ENCODE measurements around the gene CD63.

CD63 gene

DNA sequence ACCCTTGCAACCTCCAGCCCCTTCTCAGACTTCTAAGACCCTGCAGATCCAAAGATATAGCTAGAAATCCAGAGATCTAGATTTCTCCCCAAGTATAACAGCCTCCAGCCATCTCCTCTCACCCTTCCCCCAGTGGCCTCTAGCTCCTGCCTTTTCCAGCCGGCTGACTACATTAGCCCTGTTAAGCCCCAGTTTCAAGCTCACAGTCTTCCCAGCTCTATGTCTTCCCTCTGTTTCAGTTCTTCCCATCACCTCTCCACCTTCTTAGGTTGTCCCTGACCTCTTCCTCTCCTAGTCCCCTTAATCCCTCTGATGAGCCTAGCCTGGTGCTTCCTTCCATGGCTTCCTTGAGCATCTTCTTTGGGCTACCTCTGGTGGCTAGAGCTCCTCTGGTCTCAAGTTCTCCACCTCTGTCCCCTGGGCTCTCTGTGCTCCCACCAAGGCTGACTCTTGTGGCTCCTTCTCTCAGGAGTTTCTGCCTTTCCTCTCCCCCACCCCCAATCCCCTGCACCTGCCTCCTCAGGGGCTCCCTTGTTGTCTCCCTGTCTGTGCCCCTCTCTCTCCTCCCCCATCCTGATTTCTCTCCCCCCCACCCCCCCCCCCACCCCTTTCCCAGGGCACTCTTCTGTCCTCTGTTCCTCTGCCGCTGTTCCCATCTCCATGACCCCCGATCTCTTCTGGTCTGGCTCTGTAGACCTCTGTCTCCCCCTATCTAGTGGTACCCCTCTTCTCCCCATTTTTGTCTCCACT lies 13.3 kb upstream of the CD63 start:
- no peak for DNase-seq (ENCODE audit: extremely low spot score, insufficient read length, low read depth)
- no peak for FAIRE-seq

GRCh38 chr12:55739025-55739378 lies 10.2 kb upstream of the CD63 start:
- FAIRE-seq, result no peak
- no peak for DNase-seq (ENCODE audit: extremely low spot score, insufficient read length, low read depth)

DNA sequence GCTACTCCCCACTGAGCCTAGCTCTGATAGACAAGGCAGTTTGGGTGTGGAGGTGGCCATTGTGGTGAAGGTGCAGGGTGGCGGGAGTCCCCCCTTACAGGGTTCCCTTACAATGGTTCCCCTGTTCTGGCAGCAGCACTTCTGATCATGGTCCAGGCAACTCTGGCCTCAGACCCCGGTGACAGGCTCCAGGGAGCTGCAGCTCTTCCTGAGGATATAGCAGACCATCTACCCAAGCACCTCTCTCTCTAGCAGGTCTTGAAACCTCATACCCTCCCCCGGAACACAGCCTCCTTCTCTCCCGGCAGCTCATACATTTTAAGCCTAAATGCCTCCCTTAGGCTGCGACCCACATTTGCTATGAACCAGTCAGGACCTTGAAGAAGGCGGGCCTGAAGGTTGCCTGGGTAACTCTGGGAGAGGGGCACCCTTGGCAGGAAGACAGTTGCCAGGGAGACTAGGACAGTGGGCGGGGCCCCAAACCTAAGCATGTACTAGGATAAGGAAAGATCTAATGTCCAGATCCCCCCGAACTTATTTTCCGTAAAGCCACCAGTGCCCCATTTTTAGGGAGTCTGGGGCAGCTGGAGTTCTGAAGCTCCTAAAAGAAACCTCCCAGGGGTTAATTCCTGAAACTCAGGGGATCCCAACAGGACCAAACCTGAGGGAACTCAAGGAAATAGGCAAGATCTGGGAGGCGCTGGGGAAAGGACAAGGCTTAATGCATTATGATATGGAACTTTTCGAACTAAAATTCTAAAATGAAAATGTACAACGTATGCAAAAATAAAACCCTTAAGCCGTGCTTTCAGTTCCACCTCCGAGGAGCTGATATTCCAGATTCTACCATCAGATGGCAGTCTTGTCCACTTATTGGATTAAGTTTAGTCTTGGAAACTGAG lies 9.6 kb upstream of the CD63 start:
- FAIRE-seq (peak; percentile 93), DNase-seq (ENCODE audit: extremely low spot score, insufficient read length, low read depth) (no peak)

DNA sequence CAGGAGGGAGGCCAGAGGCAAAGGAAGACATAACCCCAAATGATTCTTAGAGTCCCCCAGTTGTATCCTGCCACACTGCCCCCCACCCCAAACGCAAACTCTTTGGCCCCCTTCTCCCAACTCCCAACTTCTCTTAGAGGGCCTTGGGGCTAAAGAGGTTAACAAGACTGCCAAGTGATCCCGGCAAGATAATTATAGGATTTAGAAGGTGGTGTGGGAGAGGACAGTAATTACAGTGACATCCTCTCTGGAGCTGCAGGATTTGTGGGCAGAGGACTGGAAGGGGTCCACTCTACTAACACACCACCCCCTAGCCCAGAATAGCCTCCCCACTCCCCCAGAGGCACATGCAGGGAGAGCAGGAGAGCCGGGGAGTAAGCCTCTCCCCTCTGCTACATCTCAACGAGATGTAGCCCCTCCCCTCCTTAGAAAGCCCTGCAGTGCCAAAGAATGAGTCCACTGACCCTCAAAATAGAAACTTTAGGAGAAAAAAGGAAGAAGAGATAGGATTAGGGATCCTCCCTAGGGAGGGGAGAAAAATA lies 8.8 kb upstream of the CD63 start:
- no peak for DNase-seq (ENCODE audit: extremely low spot score, insufficient read length, low read depth)
- no peak for FAIRE-seq

GRCh38 chr12:55736780-55737580 lies 8.2 kb upstream of the CD63 start:
- DNase-seq (ENCODE audit: extremely low spot score, insufficient read length, low read depth) (no peak), FAIRE-seq (peak; percentile 81)

DNA sequence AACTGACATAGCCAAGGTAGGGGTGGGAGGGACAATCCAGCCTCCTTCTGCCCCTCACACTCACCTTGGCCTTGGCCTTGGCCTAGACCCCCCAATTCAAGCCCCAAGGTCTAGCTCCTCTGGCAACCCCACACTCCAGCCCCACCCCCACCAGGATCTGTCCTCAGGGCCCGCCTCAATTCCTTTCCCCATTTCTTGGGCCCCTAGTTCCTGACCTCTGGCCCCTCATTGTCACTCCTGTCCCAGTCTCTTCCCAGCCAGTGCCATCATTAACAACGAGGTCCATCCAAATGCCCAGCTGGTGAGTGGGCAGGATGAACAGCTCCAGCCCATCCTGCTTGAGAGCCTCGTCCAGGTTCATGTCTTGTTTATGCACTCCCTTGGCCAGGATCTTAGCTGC lies 7.3 kb upstream of the CD63 start:
- FAIRE-seq (no peak), DNase-seq (ENCODE audit: extremely low spot score, insufficient read length, low read depth) (no peak)

- DNase-seq (ENCODE audit: extremely low spot score, insufficient read length, low read depth) (no peak), FAIRE-seq (no peak)
Measured at GRCh38 chr12:55734595-55734994, 5.8 kb upstream of the CD63 start.

DNA sequence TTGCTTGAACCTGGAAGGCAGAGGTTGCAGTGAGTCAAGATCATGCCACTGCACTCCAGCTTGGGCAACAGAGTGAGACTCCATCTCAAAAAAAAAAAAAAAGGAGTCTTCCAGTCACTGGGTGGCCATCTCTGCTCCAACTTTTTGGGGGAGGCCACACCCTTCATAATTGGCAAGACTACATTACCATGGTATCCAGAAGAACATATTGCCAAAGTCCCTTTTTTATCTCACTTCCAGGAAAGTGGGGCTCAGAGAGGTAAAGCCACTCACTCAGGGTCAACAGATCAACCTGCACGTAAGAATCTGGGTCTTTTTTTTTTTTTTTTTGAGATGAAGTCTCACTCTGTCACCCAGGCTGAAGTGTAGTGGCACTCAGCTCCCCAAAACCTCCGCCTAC lies 5.0 kb upstream of the CD63 start:
- FAIRE-seq, result no peak
- DNase-seq (ENCODE audit: extremely low spot score, insufficient read length, low read depth), result no peak

- no peak for FAIRE-seq
Measured at GRCh38 chr12:55733021-55733555, 4.3 kb upstream of the CD63 start.

GRCh38 chr12:55732288-55732687 lies 3.5 kb upstream of the CD63 start:
- no peak for FAIRE-seq
- no peak for DNase-seq (ENCODE audit: extremely low spot score, insufficient read length, low read depth)

More at GRCh38 chr12:55733021-55733555, 4.3 kb upstream of the CD63 start:
- DNase-seq (ENCODE audit: extremely low spot score, insufficient read length, low read depth), result no peak

DNA sequence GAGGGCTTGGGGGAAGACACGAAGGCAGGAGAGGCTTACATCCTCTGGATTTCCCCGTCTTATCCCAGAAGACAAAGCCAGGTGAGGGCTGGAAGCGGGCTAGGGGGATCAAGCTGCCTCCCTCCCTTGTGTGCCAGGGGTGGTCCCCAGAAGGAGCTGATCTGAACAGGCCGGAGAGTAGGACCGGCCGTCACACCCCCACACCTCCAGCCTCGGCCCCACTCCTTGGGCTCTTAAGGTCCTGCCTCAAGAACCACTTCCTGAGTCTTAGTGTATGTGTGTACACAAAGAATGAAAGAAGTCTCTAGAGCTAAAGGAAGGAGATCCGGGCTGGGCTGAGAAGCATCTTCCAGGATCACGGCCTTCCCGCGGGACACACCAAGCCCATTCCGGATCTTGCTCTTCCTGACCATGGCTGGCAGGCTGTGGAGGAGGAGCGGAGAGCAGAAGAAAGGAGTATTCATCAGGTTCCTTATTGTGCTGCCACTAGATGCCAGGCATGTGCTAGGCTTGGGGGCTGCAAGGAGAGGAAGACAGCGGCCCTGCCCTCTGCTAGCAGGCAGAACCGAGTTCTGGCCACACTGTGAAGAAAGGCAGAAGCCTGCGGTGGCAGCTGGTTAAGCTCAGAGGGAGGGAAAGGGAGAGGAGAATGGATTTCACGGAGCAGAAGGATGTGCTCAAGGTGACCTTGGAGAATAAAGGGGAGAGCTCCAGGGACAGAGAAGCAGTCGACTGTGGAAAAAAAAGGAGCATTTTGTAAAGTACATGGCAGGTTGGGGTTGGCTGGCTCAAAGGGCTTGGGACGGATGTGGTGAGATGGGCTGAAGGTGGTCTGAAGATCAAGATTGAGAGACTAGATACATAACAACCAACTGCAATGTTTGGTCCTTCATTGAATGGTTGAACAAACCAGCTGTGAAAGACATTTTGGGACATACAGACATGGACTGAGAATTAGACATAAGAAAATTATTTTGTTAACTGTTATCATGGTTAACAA lies 1.3 kb upstream of the CD63 start:
- DNase-seq (ENCODE audit: extremely low spot score, insufficient read length, low read depth), result no peak
- FAIRE-seq, result no peak

DNA sequence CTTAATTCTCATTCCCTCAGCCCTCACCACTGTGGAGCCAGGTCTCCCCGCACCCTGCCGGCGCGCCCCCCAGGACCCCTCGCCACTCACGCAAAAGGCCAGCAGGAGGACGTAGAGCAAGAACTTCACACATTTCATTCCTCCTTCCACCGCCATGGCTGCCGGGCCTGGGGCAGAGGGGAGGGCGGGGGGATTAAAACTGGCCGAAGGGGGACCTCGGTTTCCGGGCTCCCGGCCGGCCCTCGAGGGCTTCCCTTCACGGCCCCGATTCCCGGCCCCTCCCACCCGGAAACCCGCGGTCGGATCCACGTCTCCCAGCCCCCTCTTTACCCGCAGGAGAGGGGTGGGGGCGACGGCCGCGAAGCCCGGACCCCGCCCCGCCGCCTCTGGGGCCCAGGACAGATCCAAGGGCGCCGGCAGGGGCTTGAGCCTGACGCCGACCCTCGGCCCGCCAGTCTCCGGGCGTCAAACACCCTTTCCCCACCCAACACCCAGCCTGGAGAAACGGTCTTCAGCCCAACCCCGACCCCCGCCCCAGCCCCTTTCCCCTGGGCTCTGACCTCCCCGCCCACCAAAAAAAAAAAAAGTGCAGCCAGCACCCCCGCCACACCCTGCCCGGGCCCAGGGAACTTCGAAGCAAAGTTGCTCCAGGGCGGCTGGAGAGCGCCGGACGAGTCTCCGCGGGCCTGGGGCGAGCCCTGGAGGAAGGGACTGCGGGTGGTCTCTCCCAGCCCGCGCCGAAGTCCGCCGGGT lies 447 bp downstream of the CD63 start:
- FAIRE-seq (no peak), DNase-seq (ENCODE audit: extremely low spot score, insufficient read length, low read depth) (no peak)

DNA sequence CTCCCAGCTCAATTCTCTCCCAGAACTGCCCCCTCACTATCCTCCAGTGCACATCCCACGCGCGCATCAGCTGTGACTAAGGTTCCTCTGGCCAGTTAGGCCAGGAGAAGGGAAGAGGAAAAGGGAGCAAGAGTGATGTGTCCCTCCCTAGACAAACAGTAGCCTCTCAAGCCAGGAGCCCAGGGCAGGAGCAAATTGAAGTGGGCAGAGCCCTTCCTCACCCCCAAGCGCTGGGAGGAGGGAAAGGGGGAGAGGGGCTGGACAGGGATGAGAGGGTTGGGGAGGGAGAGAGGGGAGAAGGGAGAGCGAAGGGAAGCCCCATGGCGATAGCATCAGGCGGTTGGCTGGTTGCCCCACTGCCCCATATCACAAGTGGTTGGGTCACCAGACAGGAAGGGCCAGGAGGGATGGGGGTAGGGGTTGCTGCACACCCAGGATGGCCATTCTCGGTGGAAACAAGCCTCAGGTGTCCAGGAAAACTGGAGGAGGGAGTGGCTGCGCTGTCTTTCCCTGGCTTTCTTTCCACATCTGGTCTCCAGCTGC lies 1.1 kb downstream of the CD63 start:
- FAIRE-seq, result no peak
- DNase-seq (ENCODE audit: extremely low spot score, insufficient read length, low read depth), result no peak

DNA sequence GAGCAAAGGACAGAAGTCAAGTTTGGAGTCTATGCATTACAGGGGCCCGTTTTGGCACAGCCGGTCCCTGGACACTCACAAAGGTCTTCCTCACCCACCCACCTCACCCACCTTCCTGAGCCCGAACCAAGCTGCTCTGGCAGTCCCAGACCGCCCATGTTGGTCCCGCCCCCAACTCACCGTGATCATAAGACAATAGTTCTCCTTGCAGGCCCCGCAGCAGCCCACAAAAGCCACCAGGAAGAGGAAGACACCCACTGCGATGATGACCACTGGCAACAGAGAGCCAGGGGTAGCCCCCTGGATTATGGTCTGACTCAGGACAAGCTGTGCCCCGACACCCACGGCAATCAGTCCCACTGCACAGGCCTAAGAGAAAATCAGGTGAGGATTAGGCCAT lies 1.8 kb downstream of the CD63 start:
- FAIRE-seq (no peak), DNase-seq (ENCODE audit: extremely low spot score, insufficient read length, low read depth) (no peak)

DNA sequence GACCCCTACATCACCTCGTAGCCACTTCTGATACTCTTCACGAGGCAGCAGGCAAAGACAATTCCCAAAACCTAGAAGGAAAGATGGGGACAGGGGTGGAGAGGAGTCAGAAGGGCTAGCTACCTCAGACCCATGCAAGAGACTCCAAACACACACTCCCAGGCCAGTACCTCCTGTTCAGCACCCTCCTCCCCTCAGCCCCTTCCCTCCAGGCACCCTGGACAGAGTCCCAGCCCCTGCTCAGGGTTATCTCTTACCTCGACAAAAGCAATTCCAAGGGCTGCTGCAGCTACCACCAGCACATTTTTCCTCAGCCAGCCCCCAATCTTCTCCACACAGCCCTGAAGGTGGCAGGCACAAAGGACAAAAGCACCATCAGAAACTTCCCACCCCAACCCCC lies 3.3 kb downstream of the CD63 start:
- DNase-seq (ENCODE audit: extremely low spot score, insufficient read length, low read depth) (no peak), FAIRE-seq (no peak)

GRCh38 chr12:55724940-55725309 lies 3.9 kb downstream of the CD63 start:
- DNase-seq (ENCODE audit: extremely low spot score, insufficient read length, low read depth) (no peak), FAIRE-seq (no peak)

DNA sequence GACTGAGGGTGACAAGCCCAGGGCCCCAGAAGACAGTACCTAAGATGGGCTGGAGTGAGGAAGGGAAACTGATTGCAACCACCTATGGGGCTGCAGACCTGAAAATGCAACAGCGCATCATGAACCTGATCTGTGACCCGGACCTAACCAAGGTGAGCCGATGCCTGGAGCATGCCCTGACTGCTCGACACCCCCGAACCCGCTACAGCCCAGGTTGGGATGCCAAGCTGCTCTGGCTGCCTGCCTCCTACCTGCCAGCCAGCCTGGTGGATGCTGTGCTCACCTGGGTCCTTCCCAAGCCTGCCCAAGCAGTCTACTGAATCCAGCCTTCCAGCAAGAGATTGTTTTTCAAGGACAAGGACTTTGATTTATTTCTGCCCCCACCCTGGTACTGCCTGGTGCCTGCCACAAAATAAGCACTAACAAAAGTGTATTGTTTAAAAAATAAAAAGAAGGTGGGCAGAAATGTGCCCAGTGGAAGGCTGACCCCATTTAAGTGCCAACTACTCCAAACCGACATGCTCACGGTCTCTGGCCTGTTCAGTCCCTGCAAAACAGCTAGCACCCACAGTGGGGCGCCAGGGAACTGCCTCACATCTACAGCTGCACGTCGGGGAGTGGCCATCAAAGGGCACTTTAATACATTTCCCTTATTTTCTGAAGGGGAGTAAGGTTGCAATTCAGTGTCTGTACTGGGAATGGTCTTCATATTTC lies 4.4 kb downstream of the CD63 start:
- peak; percentile 47 for FAIRE-seq
- DNase-seq (ENCODE audit: extremely low spot score, insufficient read length, low read depth), result no peak
